A549 (cell line): ENCODE measurements around the gene EZH1. TPM values are rescaled to one million over a fixed set of nuclear protein-coding genes. Genes with fewer than 3 reads are reported as not detected.

Source experiments
- ATAC-seq, 2 experiments: fragments of 200-7000 bp in 1 of 2; fragments of >200 bp in 1 of 2; cut with Nextera tagmentation in 1 of 2; cut with Tn5 transposase in 1 of 2; 3 replicates each; pipeline versions ENCODE4 v1.8.0 to v1.9.1; 2018 to 2020; ENCODE audit warnings: mild to moderate bottlenecking in 1 of 2, moderate library complexity in 1 of 2
- CTCF ChIA-PET: fragments of 300-600 bp; sonication (Branson Sonifier 250); formaldehyde crosslinking; extraction: SDS; loops from one replicate; lab custom pipeline; 2021; ENCODE audit warnings: antibody characterized with exemption, inconsistent platforms; lab: Yijun Ruan, JAX
- POLR2A ChIA-PET: fragments of 350-600 bp; formaldehyde crosslinking; extraction: SDS; loops from one replicate; lab custom pipeline; 2021; ENCODE audit warnings: antibody characterized with exemption, inconsistent platforms; lab: Yijun Ruan, JAX
- DNase-seq, 2 experiments: peaks; one replicate each; pipeline versions ENCODE4 v3.0.0 to v3.0.0-alpha.2; 2011 to 2016; ENCODE audit warnings: low read depth in 1 of 2, low spot score in 1 of 2
- FAIRE-seq: peaks from 2 replicates; lab custom pipeline; 2011; peaks lifted over from hg19 to GRCh38; lab: Jason Lieb, UNC
- H3K27ac ChIP-seq, 2 experiments: fragments of >200 bp; sonication (Bioruptor Twin); formaldehyde crosslinking; 3 replicates each; pipeline ENCODE4 v1.5.1; 2016 to 2017
- H3K4me1 ChIP-seq: fragments of >200 bp; sonication (Bioruptor Twin); formaldehyde crosslinking; 3 replicates; pipeline ENCODE4 v1.6.1; 2016
- H3K4me2 ChIP-seq: fragments of >200 bp; sonication (Bioruptor Twin); formaldehyde crosslinking; 3 replicates; pipeline ENCODE4 v1.6.1; 2016
- H3K4me3 ChIP-seq: fragments of >200 bp; sonication (Bioruptor Twin); formaldehyde crosslinking; 3 replicates; pipeline ENCODE4 v1.5.1; 2016
- H3K9me3 ChIP-seq: fragments of >200 bp; sonication (Bioruptor Twin); formaldehyde crosslinking; 3 replicates; pipeline ENCODE4 v1.6.1; 2016
- BCL3 ChIP-seq: fragments of >200 bp; sonication (Bioruptor Twin); formaldehyde crosslinking; IDR thresholded peaks from 3 replicates; pipeline ENCODE4 v1.6.1; 2016
- CBX2 ChIP-seq: fragments of 200-600 bp; sonication (generic); IDR thresholded peaks from 2 replicates; pipeline ENCODE4 v1.6.1; 2016; ENCODE audit warnings: low read depth, mild to moderate bottlenecking, borderline replicate concordance
- CHD2 ChIP-seq: fragments of 150-350 bp; IDR thresholded peaks from 2 replicates; pipeline ENCODE4 v1.6.1; 2014; ENCODE audit warnings: low read length; ENCODE audit not compliant: partially characterized antibody
- CTCF ChIP-seq: fragments of >200 bp; sonication (Bioruptor Twin); formaldehyde crosslinking; IDR thresholded peaks from 3 replicates; pipeline ENCODE4 v1.5.1; 2016
- EHMT2 ChIP-seq: fragments of 200-600 bp; sonication (generic); IDR thresholded peaks from 2 replicates; pipeline ENCODE4 v1.6.1; 2016; ENCODE audit warnings: antibody characterized with exemption, low read depth, mild to moderate bottlenecking, moderate library complexity
- ESRRA ChIP-seq: fragments of 150-350 bp; IDR thresholded peaks from 2 replicates; pipeline ENCODE4 v1.6.1; 2014; ENCODE audit warnings: mild to moderate bottlenecking, low read length, borderline replicate concordance
- GATA3 ChIP-seq: IDR thresholded peaks from 2 replicates; pipeline ENCODE4 v1.6.1; 2012; ENCODE audit warnings: borderline replicate concordance
- HDAC2 ChIP-seq: fragments of 200-600 bp; sonication (generic); IDR thresholded peaks from 2 replicates; pipeline ENCODE4 v1.6.1; 2016
- HES2 ChIP-seq: fragments of >200 bp; sonication (Bioruptor Twin); formaldehyde crosslinking; IDR thresholded peaks from 2 replicates; pipeline ENCODE4 v1.6.1; 2016
- HEYL ChIP-seq: fragments of 250-450 bp; sonication (Bioruptor Pico); IDR thresholded peaks from 2 replicates; pipeline ENCODE4 v1.8.0; 2021; ENCODE audit warnings: mild to moderate bottlenecking, moderate library complexity
- HOXB13 ChIP-seq: fragments of 250-450 bp; sonication (Bioruptor Pico); IDR thresholded peaks from 2 replicates; pipeline ENCODE4 v1.5.0; 2020; ENCODE audit warnings: low read depth, mild to moderate bottlenecking, moderate library complexity
- JUN ChIP-seq, 2 experiments: fragments of >200 bp; sonication (Bioruptor Twin); formaldehyde crosslinking; IDR thresholded peaks; 2 replicates in 1 of 2; 3 replicates in 1 of 2; pipeline ENCODE4 v1.6.1; 2016 to 2017
- KDM1A ChIP-seq: fragments of 200-600 bp; sonication (generic); IDR thresholded peaks from 2 replicates; pipeline ENCODE4 v1.6.1; 2016; ENCODE audit warnings: low read depth, mild to moderate bottlenecking
- MAZ ChIP-seq: fragments of 150-350 bp; IDR thresholded peaks from 2 replicates; pipeline ENCODE4 v1.6.1; 2014; ENCODE audit warnings: antibody characterized with exemption, low read depth, low read length, borderline replicate concordance
- NPAS2 ChIP-seq: fragments of 250-450 bp; sonication (Bioruptor Pico); IDR thresholded peaks from 2 replicates; pipeline ENCODE4 v1.8.0; 2022; ENCODE audit warnings: mild to moderate bottlenecking, moderate library complexity, borderline replicate concordance
- PBX3 ChIP-seq: IDR thresholded peaks from 2 replicates; pipeline ENCODE4 v1.6.1; 2012
- PHF8 ChIP-seq: fragments of 200-600 bp; sonication (generic); IDR thresholded peaks from 2 replicates; pipeline ENCODE4 v1.6.1; 2016; ENCODE audit warnings: low read depth, mild to moderate bottlenecking, antibody characterized with exemption, moderate library complexity, borderline replicate concordance
- RARB ChIP-seq: fragments of 250-450 bp; sonication (Bioruptor Pico); IDR thresholded peaks from 2 replicates; pipeline ENCODE4 v1.8.0; 2021; ENCODE audit warnings: mild to moderate bottlenecking, moderate library complexity
- RCOR1 ChIP-seq: fragments of 150-350 bp; IDR thresholded peaks from 2 replicates; pipeline ENCODE4 v1.6.1; 2014; ENCODE audit warnings: antibody characterized with exemption, low read length, low read depth
- REST ChIP-seq: fragments of 200-600 bp; sonication (generic); IDR thresholded peaks from 2 replicates; pipeline ENCODE4 v1.6.1; 2016; ENCODE audit warnings: antibody characterized with exemption, mild to moderate bottlenecking, moderate library complexity
- RNF2 ChIP-seq: fragments of 200-600 bp; sonication (generic); IDR thresholded peaks from 2 replicates; pipeline ENCODE4 v1.6.1; 2016; ENCODE audit warnings: low read depth, mild to moderate bottlenecking, antibody characterized with exemption, moderate library complexity, borderline replicate concordance
- SMC3 ChIP-seq: fragments of >200 bp; sonication (Bioruptor Twin); formaldehyde crosslinking; IDR thresholded peaks from 3 replicates; pipeline ENCODE4 v1.6.1; 2018; ENCODE audit warnings: inconsistent platforms
- ZFP36 ChIP-seq: fragments of 450-650 bp; IDR thresholded peaks from 2 replicates; pipeline ENCODE4 v1.6.1; 2014; ENCODE audit warnings: borderline replicate concordance; ENCODE audit not compliant: partially characterized antibody
- WGBS: methylation state at CpG from one replicate; pipeline ENCODE4 v1.1.6; 2017; ENCODE audit errors: missing lambda C conversion rate; 5-methylcytosine and 5-hydroxymethylcytosine counted together
- polyA plus RNA-seq, 4 experiments: library from polyadenylated mRNA; depleted of rRNA in 3 of 4; stranded (reverse); fragments of >200 nt; fragmentation: RNase III in 1 of 4; extraction: RNeasy Plus Mini Kit Qiagen cat#74134 plus additional on column Dnase treatment in 1 of 4; gene quantifications; 2 replicates in 3 of 4; 3 replicates in 1 of 4; pipeline ENCODE4 v1.2.3, GENCODE V29; 2011 to 2017

EZH1 gene
- polyA plus RNA-seq, 2 of the 4 experiments (the other 2 are of a cell fraction): 20.1 to 41.1 TPM

- TF ChIP-seq REST: no peak
- no peak for TF ChIP-seq CBX2
- no peak for TF ChIP-seq CTCF
- no peak for TF ChIP-seq RCOR1
- TF ChIP-seq BCL3: no peak
Measured at GRCh38 chr17:42702446-42702845, 42.4 kb downstream of the EZH1 start (continued).

- 80% methylated on average over 10 of the region's 10 CpGs for WGBS
- no peak for ATAC-seq
- POLR2A ChIA-PET: interaction anchor here (0.6 kb wide), 1 partner anchor 81 kb away, joined by 3 read pairs; no protein-coding TSS in a partner anchor
Measured at GRCh38 chr17:42700586-42701289, 44.1 kb downstream of the EZH1 start.

More at GRCh38 chr17:42700586-42701289, 44.1 kb downstream of the EZH1 start:
- Histone ChIP-seq H3K27ac (no peak overlapping the region), H3K4me2 (no peak overlapping the region), H3K9me3 (no peaks in the 10 kb centered on the region), H3K4me1 (peaks cover 6% of the 10 kb centered on the region; the same call in 2 of the 3 replicates), H3K4me3 (no peak overlapping the region)
- CTCF ChIA-PET: interaction anchor here (0.6 to 5.8 kb wide), 8 partner anchors 8 to 122 kb away, joined by 3 to 43 read pairs (median 4); partner anchors contain the start of gene PSMC3IP
- FAIRE-seq (no peak), DNase-seq (no peak)
- no peak for TF ChIP-seq HES2
- TF ChIP-seq PHF8: no peak
- TF ChIP-seq JUN (IDR thresholded peaks at IDR 0.05): no peak
- TF ChIP-seq REST: no peak
- no peak for TF ChIP-seq RNF2
- no peak for TF ChIP-seq GATA3
- TF ChIP-seq KDM1A: no peak
- no peak for TF ChIP-seq MAZ
- TF ChIP-seq RARB: no peak
- no peak for TF ChIP-seq ZFP36
- TF ChIP-seq ESRRA: no peak
- TF ChIP-seq EHMT2: no peak
- TF ChIP-seq HOXB13: no peak
- TF ChIP-seq PBX3: no peak
- TF ChIP-seq HEYL: no peak
- no peak for TF ChIP-seq NPAS2 (CRISPR knock-in tag)
- TF ChIP-seq SMC3: no peak
- TF ChIP-seq CHD2: no peak
- TF ChIP-seq HDAC2: no peak
